Transverse colon (tissue), 4 donors: ENCODE results near the gene SLC25A43.
"Not testable (repeated sequence)": the region's sequence is repeated elsewhere in the genome, so short reads cannot be mapped to it uniquely, and the experiment has no call there.

Experiments
- CTCF ChIP-seq, 5 experiments: fragments of 200-600 bp in 3 of 5; fragments of 450-650 bp in 2 of 5; sonication (generic) in 3 of 5; IDR thresholded peaks; 1 replicate in 2 of 5; 2 replicates in 3 of 5; pipeline ENCODE4 v1.5.1; 2016 to 2017; ENCODE audit warnings: antibody characterized with exemption in 5 of 5, inconsistent platforms in 3 of 5, mild to moderate bottlenecking in 2 of 5, moderate library complexity in 1 of 5
- EP300 ChIP-seq: sonication (generic); formaldehyde crosslinking; IDR thresholded peaks from one replicate; pipeline ENCODE4 v1.6.1; 2017; ENCODE audit warnings: antibody characterized with exemption, low read depth
- POLR2AphosphoS5 ChIP-seq, 3 donors: sonication (generic); formaldehyde crosslinking; IDR thresholded peaks; one replicate each; pipeline ENCODE4 v1.6.1; 2016; ENCODE audit warnings: antibody characterized with exemption in 3 of 3

- not testable (repeated sequence) for TF ChIP-seq CTCF (IDR thresholded peaks at IDR 0.05); POLR2AphosphoS5 (IDR thresholded peaks at IDR 0.05); EP300
These were observed 27.3 kb upstream of the SLC25A43 start for GRCh38 chrX:119371861-119372260.
